ENCODE results near the gene MTHFSD.

Gene MTHFSD

GRCh38 chr16:86557587-86557986 is 2.6 kb upstream of the MTHFSD start:
- TF ChIP-seq CTCF (IDR thresholded peaks at IDR 0.05; ENCODE audit: unreplicated experiment in 3 of 3), result no peak
- Mint-ChIP-seq H3K36me3 (ENCODE audit: low read depth) (no peaks in the 10 kb centered on the region), H3K27me3 (ENCODE audit: low read depth) (peaks cover 42% of the 10 kb centered on the region), H3K9me3 (peaks cover 3% of the 10 kb centered on the region), H3K27ac (no peak overlapping the region), H3K4me1 (peaks cover 2% of the 10 kb centered on the region), H3K4me3 (peak overlapping the region in 1 of 3 experiments; percentile 8)

GRCh38 chr16:86556576-86556975 is 1.5 kb upstream of the MTHFSD start:
- Mint-ChIP-seq H3K9me3 (peaks cover 3% of the 10 kb centered on the region), H3K36me3 (ENCODE audit: low read depth) (no peaks in the 10 kb centered on the region), H3K27me3 (ENCODE audit: low read depth) (peaks cover 46% of the 10 kb centered on the region), H3K4me1 (peaks cover 7% of the 10 kb centered on the region), H3K27ac (peak overlapping the region in 1 of 3 experiments; percentile 37), H3K4me3 (peak overlapping the region; percentile 13 to 83 (median 73))
- TF ChIP-seq CTCF (IDR thresholded peaks at IDR 0.05; ENCODE audit: unreplicated experiment in 3 of 3), result no peak

- Mint-ChIP-seq H3K36me3 (ENCODE audit: low read depth) (no peaks in the 10 kb centered on the region), H3K9me3 (peaks cover 3% of the 10 kb centered on the region), H3K27ac (peak overlapping the region in 1 of 3 experiments; percentile 44), H3K27me3 (ENCODE audit: low read depth) (peaks cover 44% of the 10 kb centered on the region), H3K4me3 (peak overlapping the region; percentile 83 to 87 (median 85)), H3K4me1 (peaks cover 7% of the 10 kb centered on the region)
- TF ChIP-seq CTCF (IDR thresholded peaks at IDR 0.05; ENCODE audit: unreplicated experiment in 3 of 3), result no peak
These were observed 655 bp upstream of the MTHFSD start for GRCh38 chr16:86555704-86556075.

- H3K4me3 Mint-ChIP-seq, result peak overlapping the region; percentile 83 to 87 (median 85)
- peak overlapping the region in 2 of 3 experiments; percentile 44 to 82 for H3K27ac Mint-ChIP-seq
- no peaks in the 10 kb centered on the region for H3K36me3 Mint-ChIP-seq (ENCODE audit: low read depth)
- peaks cover 49% of the 10 kb centered on the region for H3K27me3 Mint-ChIP-seq (ENCODE audit: low read depth)
- peaks cover 3% of the 10 kb centered on the region for H3K9me3 Mint-ChIP-seq
- TF ChIP-seq CTCF (IDR thresholded peaks at IDR 0.05; ENCODE audit: unreplicated experiment in 3 of 3), result no peak
- peaks cover 7% of the 10 kb centered on the region for H3K4me1 Mint-ChIP-seq
These were observed 477 bp downstream of the MTHFSD start for GRCh38 chr16:86554599-86554916.

- peak overlapping the region in 2 of 3 experiments; percentile 85 to 87 for H3K4me3 Mint-ChIP-seq
- TF ChIP-seq CTCF (IDR thresholded peaks at IDR 0.05; ENCODE audit: unreplicated experiment in 3 of 3), result no peak
- peaks cover 3% of the 10 kb centered on the region for H3K9me3 Mint-ChIP-seq
- H3K27me3 Mint-ChIP-seq (ENCODE audit: low read depth), result peaks cover 48% of the 10 kb centered on the region
- no peak overlapping the region for H3K27ac Mint-ChIP-seq
- H3K4me1 Mint-ChIP-seq, result peaks cover 7% of the 10 kb centered on the region
- H3K36me3 Mint-ChIP-seq (ENCODE audit: low read depth), result peaks cover under 1% of the 10 kb centered on the region
These were observed 1.7 kb downstream of the MTHFSD start for GRCh38 chr16:86553356-86553755.

GRCh38 chr16:86550281-86550680 is 4.8 kb downstream of the MTHFSD start:
- Mint-ChIP-seq H3K36me3 (ENCODE audit: low read depth) (peaks cover 5% of the 10 kb centered on the region), H3K4me3 (no peak overlapping the region), H3K4me1 (peaks cover 7% of the 10 kb centered on the region), H3K27me3 (ENCODE audit: low read depth) (peaks cover 51% of the 10 kb centered on the region), H3K27ac (no peak overlapping the region), H3K9me3 (peaks cover 3% of the 10 kb centered on the region)
- no peak for TF ChIP-seq CTCF (IDR thresholded peaks at IDR 0.05; ENCODE audit: unreplicated experiment in 3 of 3)

Measured in nephron (organoid).